ENCODE measurements around the gene SERPINB4.

DNA sequence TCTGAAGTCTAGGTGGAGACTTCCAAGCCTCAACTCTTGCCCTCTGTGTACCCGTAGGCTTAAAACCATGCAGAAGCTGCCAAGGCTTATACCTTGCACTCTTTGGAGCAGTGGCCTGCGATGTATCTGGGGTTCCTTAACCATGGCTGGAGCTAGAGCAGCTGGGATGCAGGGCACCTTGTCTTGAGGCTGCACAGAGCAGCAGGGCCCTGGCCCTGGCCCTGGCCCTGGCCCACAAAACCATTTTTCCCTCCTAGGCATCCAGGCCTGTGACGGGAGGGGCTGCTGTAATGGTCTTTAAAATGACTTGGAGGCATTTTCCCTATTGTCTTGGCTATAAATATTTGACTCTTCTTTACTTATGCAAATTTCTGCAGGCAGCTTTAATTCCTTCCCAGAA, 19.2 kb downstream of the SERPINB4 start:
- no peak for TF ChIP-seq POLR2A (IDR thresholded peaks at IDR 0.05)
- TF ChIP-seq, protein P1, sequence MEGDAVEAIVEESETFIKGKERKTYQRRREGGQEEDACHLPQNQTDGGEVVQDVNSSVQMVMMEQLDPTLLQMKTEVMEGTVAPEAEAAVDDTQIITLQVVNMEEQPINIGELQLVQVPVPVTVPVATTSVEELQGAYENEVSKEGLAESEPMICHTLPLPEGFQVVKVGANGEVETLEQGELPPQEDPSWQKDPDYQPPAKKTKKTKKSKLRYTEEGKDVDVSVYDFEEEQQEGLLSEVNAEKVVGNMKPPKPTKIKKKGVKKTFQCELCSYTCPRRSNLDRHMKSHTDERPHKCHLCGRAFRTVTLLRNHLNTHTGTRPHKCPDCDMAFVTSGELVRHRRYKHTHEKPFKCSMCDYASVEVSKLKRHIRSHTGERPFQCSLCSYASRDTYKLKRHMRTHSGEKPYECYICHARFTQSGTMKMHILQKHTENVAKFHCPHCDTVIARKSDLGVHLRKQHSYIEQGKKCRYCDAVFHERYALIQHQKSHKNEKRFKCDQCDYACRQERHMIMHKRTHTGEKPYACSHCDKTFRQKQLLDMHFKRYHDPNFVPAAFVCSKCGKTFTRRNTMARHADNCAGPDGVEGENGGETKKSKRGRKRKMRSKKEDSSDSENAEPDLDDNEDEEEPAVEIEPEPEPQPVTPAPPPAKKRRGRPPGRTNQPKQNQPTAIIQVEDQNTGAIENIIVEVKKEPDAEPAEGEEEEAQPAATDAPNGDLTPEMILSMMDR (IDR thresholded peaks at IDR 0.05): no peak
